GM21423 (cell line): Measurements from ENCODE around the gene HAGHL.
"Not testable (repeated sequence)": the region's sequence is repeated elsewhere in the genome, so short reads cannot be mapped to it uniquely, and the experiment has no call there.

Experiments used
- ATAC-seq: cut with Tn5 transposase; IDR thresholded peaks from one replicate; pipeline ENCODE4 v1.9.1; 2021; ENCODE audit warnings: mild to moderate bottlenecking, moderate library complexity; ENCODE audit not compliant: unreplicated experiment

HAGHL gene

DNA sequence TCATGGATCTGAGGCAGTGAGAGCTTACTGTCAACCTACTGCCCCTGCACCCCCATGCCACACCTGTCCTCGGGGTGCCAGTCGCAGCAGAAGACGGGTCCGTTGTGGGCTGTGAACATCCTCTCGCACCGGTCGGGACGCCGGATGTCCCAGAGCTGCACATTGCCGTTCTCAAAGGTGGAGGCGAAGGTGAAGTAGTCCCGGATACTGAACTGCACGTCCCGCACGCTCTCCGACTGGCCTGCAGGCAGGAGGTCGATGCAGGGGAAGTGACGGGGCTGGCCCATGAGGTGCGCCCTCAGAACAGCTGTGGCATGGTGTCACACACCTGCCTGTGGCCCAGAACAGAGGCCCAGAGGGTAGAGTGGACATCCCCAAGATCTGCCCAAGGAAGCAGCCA is 39.4 kb upstream of the HAGHL start:
- no peak for ATAC-seq

DNA sequence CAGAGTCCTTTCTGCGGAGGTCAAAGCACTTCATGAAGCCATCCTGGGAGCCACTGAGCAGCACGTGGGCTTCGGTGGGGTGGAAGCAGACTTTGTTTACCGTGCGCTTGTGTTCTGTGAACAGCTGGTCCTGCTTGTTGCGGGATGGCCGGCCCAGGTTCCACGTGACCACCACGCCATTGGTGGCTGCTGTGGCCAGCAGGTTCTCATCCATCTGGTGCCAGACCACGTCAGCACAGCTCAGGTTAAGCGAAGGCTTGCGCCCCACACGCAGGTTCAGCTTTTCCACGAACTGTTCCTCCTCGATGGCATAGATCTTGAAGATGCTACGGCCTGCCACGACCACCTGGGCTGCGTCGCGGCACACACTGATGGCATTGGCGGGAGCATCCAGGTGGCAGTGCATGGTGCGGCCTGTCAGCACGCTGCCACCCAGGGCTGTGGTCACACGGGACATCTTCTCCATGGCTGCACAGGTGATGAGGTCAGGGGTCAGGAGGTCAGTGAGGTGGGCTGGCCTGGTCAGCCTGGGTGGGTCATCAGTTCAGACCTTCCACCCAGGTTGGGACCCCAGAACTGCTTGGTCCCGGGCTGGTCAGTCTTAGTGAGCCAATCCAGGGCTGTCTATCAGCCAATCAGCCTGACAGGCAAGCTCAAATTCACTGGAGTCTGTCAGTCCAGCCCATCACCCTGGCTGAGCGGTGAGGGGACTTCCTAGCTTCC is 37.6 kb upstream of the HAGHL start:
- no peak for ATAC-seq

DNA sequence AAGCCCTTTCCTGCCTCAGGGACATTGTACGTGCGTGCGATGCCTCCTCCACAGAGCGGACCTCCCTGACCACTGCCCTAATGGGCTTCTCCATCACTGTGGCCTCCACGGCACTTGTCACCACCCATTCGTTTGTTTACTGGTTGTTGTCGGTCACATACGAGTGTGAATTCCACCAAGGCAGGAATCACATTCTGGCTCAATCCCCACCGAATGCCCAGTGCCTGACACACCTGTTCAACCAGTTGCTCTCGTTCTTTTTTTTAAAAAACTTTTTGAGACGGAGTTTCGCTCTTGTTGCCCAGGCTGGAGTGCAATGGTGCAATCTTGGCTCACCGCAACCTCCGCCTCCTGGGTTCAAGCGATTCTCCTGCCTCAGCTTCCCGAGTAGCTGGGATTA is 35.7 kb upstream of the HAGHL start:
- not testable (repeated sequence) for ATAC-seq

DNA sequence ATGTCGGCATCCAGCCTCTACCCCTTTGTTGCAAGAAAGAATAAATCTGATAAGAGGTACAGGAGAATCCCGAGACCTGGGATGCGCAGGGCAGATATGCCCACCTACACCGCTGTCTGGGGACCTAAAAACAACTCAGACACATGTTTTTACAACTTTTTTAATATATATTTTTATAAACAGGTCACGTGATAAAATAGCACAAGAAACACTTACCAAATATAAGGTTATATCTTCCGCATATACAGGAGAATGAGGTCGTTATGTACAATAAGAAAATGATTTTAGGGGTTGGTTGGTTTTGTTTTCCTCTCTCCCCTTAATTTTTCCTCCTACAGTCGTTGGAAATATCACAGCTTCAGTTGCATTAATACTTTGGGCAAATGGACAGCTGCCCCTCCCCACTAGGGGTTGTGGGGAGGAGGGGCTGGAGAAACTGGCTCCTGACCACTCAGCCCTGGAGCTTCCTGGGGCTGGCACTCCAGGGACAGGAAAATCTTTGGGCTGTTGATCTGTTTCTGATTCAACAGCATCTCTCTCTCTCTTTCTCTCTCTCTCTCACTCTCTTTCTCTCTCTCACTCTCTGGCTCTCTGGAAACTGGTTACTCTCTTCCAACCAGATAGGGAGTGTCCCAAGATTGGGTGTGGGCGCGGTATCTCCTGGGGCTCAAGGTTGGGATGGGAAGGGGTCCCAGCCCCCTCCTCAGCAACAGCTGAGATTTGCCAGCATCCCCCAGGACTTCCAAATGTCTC is 34.4 kb upstream of the HAGHL start:
- no peak for ATAC-seq

DNA sequence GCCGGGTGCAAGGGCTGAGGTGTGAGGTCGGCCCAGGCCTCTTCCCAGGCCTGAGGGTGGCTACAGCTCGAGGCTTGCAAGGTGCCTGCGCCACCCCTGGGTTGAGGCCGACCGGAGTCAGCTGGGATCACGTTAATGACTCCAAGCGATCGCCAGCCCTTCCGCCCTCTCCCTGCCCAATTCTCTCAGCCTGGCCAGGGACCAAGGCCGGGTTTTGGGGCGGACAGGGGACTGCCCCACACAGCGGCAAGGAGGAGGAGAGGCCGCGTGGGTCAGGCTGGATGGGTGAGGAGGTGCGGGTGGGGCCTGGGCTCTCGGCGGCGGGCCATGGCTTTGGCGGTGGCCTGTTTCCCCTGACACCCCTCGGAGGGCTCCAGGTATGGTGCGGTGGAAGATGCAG is 33.5 kb upstream of the HAGHL start:
- no peak for ATAC-seq

DNA sequence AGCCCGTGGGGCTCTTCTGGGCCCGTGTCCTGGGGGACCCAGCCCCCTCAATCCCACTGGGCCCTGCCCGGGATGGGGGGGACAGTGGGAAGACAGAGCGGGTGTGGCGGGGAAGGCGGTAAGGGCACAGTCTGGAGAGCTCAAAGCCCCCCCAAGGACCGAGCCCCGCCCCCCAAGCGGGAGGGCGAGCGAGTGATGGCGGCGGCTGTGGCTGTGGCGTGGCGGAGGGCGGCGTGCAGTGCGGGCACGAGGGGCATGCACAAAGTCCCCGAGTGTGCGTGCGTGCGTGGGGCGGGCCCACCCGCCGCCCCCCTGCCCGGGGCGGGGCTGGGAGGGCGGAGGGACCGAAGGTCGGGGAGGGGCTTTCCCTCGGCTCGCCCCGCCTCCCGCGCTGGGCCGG is 33.1 kb upstream of the HAGHL start:
- ATAC-seq = no peak

DNA sequence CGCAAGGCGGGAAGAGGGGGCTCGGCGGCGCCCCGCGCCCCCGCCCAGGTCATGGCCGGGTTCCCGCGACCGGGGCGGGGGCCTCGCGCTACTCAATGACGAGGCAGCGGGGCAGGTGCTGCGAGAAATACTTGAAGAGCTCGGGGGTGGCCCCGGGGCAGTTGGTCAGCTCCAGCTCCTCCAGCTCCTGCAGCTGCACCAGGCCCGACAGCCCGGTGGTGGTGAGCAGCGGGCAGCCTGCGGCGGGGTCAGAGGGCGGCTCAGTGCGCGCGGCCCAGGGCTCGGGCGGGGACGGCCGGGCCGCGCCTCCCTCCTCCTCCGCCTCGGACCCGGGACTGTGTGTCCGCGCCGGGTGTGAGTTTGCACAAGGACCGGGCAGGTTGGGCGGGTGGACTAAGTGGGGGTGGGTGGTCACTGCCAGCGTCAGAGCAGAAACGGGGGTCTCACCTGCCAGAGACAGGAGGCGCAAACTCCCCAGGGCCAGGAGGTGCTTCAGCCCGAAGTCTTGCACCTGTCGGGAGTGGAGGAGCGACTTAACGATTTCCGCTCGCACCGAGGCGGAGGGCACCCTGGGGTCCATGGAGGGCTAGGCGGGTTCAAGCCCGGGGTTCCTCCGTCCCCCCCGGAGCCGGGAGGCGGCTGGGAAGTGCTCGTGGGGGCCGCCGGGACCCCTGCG is 32.6 kb upstream of the HAGHL start:
- no peak for ATAC-seq

DNA sequence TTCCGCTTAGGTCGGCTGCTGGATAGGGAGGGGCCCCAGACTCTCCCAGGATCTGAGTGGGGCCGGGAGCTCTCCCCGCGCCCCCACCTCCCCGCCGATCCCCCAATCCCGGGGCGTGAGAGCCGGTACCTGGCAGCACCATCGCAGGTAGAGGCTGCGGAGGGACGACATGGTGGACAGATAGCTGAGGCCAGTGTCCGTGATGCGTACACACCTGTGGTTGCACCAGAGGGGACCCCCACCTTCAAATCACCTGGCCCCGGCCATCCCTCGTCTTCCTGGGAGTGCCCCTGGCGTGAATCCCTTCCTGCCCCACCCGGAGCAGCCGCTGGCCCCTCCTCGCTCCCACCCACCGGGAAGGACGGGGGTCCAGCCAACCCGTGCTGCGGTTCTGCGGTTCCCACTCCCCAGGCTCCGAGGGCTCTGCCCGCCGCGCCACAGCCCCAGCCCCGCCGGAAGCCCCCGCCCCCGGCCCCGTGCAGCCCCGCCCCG is 32.0 kb upstream of the HAGHL start:
- ATAC-seq = no peak

DNA sequence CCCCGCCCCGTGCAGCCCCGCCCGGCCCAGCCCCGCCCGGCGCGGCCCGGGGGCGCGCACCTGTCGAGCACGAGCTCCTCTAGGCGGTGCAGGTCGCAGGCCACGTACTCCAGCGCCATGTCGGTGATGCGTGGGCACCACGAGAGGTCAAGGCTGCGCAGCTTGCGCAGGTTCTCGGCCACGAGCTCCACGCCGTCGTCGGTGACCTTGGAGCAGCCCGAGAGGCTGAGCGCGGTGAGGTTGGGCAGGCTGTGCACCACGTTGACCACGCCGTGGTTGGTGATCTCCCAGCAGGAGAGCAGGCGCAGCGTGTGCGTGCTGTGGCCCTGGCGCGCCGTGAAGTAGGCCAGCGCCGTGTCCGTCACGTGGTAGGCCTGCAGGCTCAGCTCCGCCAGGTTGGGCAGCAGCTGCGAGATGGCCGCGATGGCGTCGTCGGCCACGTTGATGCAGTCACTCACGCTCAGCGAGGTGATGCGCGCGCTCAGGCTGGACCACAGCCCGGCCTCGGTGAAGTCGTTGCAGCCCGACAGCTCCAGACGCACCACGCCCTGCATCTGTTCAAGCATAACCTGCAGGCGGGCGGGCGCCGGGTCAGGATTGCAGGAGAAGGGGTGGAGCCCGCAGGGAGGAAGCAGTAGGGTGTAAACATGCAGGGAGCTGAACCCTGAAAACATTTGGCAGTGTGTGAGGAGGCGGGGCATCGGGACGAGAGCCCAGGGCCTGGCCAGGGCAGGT is 31.4 kb upstream of the HAGHL start:
- ATAC-seq = no peak

DNA sequence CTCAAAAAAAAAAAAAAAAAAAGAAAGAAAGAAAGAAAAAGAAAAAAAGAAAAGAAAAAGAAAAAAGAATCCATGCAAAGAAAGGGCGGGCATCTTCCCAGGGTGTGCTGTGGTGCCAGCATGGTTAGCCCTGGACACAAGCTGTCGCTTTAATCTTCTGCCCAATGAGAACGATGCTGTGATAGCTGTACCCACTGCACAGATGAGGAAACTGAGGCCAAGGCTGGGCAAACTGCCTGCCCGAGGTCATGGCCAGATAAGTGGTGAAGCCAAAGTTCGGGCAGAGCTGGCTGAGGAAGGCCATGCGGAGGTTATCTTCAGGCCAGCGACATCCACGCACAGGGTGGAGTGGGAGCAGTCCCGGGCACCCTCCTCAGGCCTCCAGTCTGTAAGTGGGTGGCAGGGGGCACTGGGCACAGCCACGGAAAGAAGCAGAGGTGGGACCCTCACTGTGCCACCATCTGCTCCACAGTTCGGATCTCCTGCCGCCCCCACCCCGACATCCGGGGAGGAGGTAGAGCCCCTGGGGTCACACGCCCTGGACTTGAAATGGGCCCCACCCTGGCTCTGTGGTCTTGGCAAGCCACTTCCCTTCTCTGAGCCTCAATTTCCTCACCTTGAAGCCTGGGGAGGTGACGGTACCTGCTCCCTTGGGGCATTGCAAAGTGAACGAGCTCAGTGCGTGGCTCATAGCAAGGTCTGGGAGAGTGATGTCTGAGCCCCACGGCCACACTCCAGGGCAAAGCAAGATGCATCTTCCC is 27.8 kb upstream of the HAGHL start:
- no peak for ATAC-seq

DNA sequence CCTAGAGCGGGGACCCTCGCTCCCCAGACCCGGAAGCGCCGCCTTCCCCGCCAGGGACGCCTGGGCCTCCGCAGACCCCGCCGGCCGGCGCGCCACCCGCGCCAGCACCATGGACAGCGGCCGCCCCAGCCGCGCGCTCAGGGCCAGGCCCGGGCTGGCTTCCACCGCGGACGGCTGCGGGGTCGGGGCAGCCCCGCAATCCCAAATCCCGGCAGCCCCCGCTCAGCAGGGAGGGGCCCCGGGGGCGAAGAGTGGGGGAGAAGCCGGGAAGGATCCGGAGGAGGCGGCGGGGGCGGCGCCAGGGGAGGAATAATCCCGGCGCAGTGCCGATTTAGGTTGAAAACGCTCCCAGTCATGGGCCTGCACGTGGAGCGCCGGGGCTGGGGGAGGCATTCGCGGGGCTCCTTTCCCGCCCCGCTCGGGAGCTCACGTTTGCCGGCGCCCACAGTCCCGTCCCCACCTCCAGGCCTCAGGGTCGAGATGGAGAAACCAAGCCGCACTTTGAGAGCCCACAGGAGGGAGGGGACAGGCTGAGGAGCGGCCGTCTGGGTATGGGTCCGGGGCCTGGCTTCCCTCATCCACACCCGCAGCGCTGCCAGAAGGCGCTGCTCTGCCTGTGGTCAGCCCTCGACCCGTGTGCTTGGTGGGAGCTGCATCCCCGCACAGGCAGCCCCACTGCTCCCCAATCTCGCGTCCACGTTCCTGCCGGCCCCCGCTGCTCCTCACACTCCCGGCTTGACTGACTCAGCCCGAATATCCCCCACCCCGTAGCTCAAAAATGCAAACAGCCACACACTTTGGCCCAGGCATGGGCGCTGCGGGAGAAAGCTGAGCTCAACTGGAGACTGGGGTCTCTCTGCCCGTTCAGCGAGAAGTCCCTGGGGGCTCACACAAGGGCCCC is 26.0 kb upstream of the HAGHL start:
- no peak for ATAC-seq

DNA sequence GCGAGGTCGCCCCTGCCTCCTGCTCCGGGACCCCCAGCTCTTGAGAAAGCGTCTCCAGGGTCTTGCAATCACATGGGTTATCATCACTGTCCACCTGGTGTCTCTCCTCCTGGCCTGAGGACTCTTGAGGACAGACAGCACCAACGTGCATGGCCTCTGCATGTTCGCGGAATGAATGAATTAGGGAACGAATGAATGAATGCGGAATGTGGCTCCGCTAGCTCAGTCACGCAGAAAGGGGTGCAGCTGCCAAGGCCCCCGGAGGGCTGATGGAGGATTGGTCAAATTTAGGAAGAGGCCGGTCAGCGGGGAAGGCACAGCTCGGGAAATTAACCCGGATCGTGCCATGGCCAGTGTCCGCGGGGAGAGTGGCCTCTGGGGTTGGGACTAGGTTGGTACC is 24.6 kb upstream of the HAGHL start:
- ATAC-seq = no peak

DNA sequence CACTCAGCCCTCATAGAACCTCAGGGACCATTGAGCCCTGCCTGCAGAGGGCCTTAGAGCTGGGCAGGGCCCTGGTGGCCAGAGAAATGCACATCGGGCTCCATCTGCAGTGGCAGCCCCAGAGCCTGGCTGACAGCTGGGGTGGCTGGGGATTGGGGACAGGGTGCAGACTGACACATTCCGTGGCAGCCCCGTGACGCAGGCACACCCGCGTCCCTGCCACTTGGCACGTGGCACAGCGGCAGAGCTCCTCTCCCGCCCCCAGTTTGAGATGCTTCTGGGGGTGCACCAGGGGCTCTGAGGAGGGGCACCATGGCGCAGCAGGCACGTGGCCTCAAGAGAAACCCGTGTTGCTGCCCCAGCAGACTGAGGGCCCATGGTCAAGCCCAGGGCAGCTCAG is 23.5 kb upstream of the HAGHL start:
- ATAC-seq = no peak

DNA sequence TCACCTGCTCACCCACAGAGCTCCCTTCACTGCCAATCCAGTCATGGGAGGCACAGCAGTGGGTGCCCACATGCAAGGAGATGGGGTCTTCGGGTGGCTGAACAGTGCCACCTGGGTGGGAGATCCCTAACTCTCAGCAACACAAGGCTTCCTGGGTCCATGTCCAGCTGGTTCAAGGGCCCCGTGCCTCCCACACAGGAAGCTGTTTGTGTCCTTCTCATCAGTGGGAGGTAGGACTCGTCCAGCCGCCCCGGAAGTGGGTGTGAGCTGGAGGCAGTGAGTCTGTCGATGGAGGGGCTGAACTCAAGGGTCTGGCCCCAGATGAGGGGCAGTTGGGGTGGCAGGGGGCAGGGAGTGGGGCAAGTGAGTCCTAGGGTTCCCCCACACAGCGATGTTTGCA is 22.9 kb upstream of the HAGHL start:
- no peak for ATAC-seq

DNA sequence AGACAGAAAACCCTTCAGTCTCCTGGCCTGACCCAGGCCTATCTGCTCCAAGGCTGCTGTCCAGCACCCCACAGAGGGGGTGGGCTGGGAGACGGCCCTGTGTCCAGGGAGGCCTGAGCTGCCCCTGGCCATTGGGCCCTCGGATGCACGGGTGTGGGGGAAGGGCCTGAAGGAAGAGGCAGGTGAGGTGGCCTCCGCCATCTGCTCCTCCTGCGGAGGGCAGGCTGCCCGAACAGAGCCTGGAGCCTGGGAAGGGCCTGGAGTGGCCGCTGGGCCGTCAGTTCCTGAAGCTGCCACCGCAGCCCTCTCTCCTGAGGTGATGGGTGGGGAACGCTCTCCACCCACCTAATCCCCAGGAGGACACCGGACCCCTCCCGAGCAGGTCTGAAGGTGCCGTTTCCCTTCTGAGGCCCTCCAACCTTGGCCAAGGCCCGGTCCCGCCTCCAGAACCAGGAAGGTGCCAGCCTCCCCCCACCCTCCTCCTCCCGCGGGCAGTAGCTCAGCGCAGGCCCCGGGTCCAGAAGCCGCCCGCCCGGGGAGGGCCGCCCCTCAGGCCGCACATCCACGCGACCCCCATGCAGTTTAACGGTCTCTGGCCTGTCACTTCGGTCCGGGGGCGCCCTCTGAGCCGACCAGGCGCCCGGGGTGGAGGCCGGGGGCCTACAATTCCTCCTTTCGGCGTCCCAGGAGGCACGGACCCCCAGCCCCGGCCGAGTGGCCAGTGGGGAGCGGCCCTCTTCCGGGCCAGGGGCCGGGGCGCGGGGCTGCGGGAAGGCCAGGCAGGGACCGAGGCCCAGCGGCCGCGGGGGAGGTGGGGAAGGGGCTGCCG is 22.1 kb upstream of the HAGHL start:
- ATAC-seq = no peak

DNA sequence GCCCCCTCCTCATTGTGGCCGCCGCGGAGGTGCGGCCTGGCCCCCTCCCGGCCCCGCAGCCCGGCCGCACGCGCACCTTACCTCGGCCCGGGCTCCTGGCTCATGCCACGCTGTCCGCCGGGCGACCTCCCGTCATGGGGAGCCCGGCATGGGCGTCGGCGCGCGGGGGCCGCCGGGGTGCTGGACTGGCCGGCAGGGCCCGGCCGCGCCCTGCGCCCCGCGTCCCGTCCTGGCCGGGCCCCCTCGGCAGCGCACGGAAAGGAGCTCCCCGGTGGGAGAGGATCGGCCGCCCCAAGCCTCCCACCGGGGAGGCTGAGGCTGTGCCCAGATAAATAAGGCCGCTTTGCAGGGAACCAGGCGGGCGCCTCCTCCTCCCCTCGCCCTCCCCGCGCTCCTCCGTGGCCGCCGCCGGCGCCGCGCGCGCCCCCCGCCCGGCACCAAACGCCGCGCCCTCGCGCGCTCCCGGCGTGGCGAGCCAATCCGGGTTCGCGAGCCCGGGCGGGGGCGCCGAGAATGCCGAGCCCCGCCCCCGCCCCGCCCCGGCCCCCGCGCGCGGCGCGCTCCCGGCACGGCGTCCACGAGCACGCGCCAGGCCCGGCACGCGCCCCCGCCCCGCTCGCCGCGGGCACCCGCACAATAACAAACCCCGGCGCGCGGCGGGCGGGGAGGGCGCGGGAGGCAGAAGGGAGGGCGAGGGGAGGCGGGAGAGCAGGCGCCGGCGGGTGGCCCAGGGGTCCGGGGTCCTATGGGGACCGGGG is 21.3 kb upstream of the HAGHL start, which contains the start of gene FBXL16:
Gene FBXL16 (minus strand): TSS at position 371 of the 758 bp plus-strand sequence. CDS start 8,396 bp downstream, outside the sequence.
- no peak for ATAC-seq

DNA sequence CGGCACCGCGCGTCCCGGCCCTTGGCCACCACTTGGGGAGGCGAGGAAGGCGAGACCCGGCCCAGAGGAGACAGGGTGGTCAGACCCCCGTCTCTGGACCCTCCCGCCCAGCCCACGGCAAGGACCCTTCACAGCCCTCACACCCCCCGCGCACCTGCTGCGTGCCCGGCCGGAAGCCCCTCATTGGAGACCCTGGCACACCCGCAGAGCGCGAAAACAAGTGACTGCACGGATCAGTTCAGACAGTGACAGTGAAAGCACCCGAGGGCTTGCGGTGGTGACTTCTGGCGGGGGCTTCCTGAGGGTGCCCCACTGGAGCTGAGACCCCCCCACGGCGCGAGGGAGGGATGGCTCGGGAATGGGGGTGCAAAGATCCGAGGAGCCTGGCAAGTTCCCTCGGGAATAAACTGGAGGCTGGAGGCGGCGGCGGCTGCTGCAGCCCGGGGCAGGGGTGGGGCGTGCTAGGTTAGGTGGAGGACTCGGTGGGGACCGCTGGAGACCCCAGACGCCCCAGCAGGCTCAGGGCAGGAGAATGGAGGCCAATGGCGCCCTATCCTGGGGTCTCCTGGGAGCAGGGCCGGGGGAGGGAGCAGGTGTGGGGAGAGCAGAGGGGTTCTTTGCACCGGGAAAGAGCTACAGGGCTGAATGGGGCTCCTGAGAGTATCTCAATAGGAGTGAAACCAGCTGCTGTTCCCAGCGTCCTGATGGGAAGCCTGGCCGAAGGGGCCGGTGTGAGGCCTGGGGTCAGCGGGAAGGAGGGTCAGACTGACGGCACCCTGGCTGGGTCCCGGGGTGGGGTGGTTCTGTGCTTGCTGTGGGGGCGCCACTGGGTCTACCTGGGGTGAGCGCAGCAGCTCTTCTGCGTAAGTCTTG is 20.5 kb upstream of the HAGHL start:
- no peak for ATAC-seq
